Colonic mucosa (tissue), 4 donors: Measurements from ENCODE around the gene ITGA3. TPM values are rescaled to one million over a fixed set of nuclear protein-coding genes. Genes with fewer than 3 reads are reported as not detected.

Source experiments
- DNase-seq: peaks from one replicate; pipeline ENCODE4 v3.0.0-alpha.2; 2020
- H3K27ac ChIP-seq: fragments of 200-600 bp; one replicate; pipeline ENCODE4 v1.8.0; 2021
- H3K27me3 ChIP-seq: fragments of 200-600 bp; one replicate; pipeline ENCODE4 v1.8.0; 2021
- H3K36me3 ChIP-seq: fragments of 200-600 bp; one replicate; pipeline ENCODE4 v1.8.0; 2021
- H3K4me1 ChIP-seq: fragments of 200-600 bp; one replicate; pipeline ENCODE4 v1.8.0; 2021; ENCODE audit warnings: mild to moderate bottlenecking
- H3K4me3 ChIP-seq: fragments of 200-600 bp; one replicate; pipeline ENCODE4 v1.8.0; 2021
- H3K9ac ChIP-seq, 2 donors: one replicate each; pipeline ENCODE4 v1.7.0; 2013; ENCODE audit warnings: control low read depth in 2 of 2, low read depth in 2 of 2, low read length in 2 of 2
- H3K9me3 ChIP-seq: fragments of 200-600 bp; one replicate; pipeline ENCODE4 v1.8.0; 2021
- intact Hi-C: fragments of 100-400 bp; cut with DNase I; formaldehyde crosslinking; loops from one replicate; pipeline ENCODE4 v1.14.1; 2022
- total RNA-seq, 2 donors: library from RNA; stranded (reverse); fragmentation: NEBNext Ultra II Directional in 1 of 2; extraction: Animal tissue kit (Norgen Biotek cat#: 25700) in 1 of 2; gene quantifications; one replicate each; pipeline ENCODE4 v1.2.1, GENCODE V29; 2021
- TF ChIP-seq, protein P1 (sequence below): fragments of 200-600 bp; IDR thresholded peaks from one replicate; pipeline ENCODE4 v1.8.0; 2022; ENCODE audit warnings: antibody characterized with exemption, mild to moderate bottlenecking
- donor health status: healthy.
- donor health status: DM: no; HTN: no; CAD: no.
- donor health status: DM: no; HTN: no; CAD: no.

Gene ITGA3
- total RNA-seq, 2 donors from 2014 or later: 111 to 116 TPM

DNA sequence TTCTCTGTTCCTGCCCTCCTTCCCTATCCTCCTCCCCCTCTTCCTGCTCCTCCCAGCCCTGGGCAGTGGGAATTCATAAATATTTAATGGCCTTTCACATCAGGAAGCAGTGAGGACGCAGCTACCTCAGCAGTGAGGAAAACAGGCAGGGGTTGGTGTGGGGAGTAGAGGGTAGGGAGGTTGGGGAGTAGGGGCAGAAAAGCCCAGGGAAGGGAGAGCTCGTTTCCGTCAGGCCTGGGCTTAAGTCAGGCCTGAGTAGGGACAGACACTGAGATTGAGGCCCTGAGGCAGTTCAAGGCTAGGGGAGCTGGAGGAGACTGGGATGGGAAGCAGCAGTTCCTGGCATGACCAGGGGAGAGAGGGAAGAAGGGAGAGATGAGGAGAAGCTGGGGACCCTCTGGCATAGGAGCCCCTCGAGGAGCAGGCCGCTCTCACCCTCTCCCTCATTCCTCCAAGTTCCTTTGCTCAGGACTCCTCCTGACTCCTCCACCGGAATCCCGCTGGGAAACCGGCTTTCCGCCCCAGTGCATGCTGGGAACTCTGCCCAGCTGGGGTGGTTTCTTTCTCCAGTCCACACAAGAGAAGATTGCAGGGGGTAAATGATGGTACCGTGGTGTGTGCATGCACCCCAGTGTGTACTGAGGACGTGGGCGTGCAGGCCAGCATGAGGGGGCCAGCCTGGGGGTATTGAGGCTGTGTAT is 67.9 kb downstream of the ITGA3 start:
- H3K4me3 ChIP-seq: no peak overlapping the region
- intact Hi-C loops: no loop called here
- peak overlapping the region in 1 of 2 donors; percentile 49 for H3K9ac ChIP-seq
- no peaks in the 10 kb centered on the region for H3K36me3 ChIP-seq
- peaks cover 2% of the 10 kb centered on the region for H3K4me1 ChIP-seq
- H3K27me3 ChIP-seq: peaks cover 4% of the 10 kb centered on the region
- H3K27ac ChIP-seq: no peak overlapping the region
- DNase-seq: no peak
- TF ChIP-seq, protein P1, sequence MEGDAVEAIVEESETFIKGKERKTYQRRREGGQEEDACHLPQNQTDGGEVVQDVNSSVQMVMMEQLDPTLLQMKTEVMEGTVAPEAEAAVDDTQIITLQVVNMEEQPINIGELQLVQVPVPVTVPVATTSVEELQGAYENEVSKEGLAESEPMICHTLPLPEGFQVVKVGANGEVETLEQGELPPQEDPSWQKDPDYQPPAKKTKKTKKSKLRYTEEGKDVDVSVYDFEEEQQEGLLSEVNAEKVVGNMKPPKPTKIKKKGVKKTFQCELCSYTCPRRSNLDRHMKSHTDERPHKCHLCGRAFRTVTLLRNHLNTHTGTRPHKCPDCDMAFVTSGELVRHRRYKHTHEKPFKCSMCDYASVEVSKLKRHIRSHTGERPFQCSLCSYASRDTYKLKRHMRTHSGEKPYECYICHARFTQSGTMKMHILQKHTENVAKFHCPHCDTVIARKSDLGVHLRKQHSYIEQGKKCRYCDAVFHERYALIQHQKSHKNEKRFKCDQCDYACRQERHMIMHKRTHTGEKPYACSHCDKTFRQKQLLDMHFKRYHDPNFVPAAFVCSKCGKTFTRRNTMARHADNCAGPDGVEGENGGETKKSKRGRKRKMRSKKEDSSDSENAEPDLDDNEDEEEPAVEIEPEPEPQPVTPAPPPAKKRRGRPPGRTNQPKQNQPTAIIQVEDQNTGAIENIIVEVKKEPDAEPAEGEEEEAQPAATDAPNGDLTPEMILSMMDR: no peak
- H3K9me3 ChIP-seq: no peaks in the 10 kb centered on the region

DNA sequence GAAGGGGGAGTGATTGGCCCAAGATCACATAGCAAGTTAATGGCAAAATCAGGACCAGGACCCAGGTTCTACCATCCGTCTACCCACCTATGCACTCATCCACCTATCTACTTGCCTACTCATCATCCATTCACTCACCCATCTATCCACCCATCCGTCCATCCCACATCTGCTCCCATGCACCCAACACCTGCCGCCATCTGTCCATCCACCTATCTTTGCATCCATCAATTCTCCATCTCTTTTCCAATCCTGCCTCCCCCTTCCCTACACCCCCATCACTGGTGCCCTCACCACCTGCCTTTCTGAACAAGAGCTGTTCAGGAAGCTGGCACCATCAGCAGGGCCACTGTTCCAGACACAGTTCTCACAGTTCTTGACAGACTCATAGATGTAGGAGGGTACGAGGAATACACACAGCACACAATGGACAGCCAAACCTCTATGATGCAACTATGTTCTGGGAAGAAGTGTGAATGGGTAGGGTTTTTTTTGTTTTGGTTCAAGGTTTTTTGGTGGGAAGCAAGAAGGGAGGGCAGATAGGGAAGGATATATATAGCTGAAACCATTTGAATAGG is 69.6 kb downstream of the ITGA3 start:
- no peak for DNase-seq
- Histone ChIP-seq H3K27ac (no peak overlapping the region), H3K9ac (no peak overlapping the region), H3K36me3 (no peaks in the 10 kb centered on the region), H3K27me3 (peaks cover 16% of the 10 kb centered on the region), H3K4me1 (peaks cover 10% of the 10 kb centered on the region), H3K9me3 (no peaks in the 10 kb centered on the region), H3K4me3 (no peak overlapping the region)
- TF ChIP-seq, protein P1: no peak
- intact Hi-C loops: no loop called here

GRCh38 chr17:50127697-50128361 is 71.9 kb downstream of the ITGA3 start:
- H3K27ac ChIP-seq: no peak overlapping the region
- no peaks in the 10 kb centered on the region for H3K9me3 ChIP-seq
- peaks cover 10% of the 10 kb centered on the region for H3K4me1 ChIP-seq
- no peak overlapping the region for H3K9ac ChIP-seq
- no peaks in the 10 kb centered on the region for H3K36me3 ChIP-seq
- H3K27me3 ChIP-seq: peaks cover 16% of the 10 kb centered on the region
- intact Hi-C loops: no loop called here
- no peak overlapping the region for H3K4me3 ChIP-seq
- TF ChIP-seq, protein P1: no peak
- DNase-seq: no peak

DNA sequence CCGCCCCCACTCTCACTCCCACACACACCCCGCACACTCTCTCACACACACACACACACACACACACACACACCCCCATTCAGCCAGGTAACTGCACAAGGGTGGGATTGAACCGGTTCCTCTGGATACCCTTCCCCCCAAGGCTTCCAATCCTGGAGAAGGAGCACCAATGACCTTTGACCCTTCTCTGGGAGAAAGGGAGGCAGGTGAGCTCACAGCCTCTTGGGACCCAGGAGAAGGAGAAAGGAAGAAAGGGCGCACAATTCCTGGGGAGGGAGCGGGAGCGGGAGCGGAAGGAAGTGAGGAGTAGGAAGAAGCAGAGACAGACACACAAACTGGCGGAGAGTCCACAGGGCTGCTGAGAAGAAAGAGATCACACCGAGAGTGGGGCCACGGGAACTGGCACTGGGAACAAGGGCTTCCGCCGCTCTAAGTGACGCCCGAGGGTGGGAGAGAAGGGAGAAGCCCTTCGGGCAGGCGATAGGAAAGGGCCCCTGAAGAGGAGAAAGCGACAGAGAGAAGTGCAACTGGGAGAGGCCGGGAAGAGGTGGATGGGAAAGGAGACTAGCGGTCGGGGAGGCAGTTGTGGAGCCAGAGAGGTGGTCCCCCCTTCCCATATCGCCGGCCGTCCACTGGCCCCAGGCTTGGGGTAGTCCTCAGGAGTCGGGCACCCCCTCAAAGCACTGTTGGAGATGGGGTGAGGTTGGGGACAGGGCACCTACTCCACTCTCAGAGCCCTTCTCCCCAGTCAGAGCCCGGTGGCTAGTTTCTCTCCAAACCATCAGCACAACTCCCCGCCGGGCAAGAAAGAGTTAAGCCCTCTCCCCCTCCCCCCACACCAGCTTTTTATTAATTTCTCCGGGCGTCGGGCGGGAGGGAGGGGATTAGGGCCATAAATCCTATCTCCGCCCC is 72.8 kb downstream of the ITGA3 start:
- peaks cover 16% of the 10 kb centered on the region for H3K27me3 ChIP-seq
- H3K36me3 ChIP-seq: no peaks in the 10 kb centered on the region
- peak overlapping the region; percentile 33 for H3K4me3 ChIP-seq
- no peak for DNase-seq
- no peaks in the 10 kb centered on the region for H3K9me3 ChIP-seq
- TF ChIP-seq, protein P1: no peak
- intact Hi-C loops: no loop called here
- H3K9ac ChIP-seq: peak overlapping the region in 1 of 2 donors; percentile 67
- H3K27ac ChIP-seq: no peak overlapping the region
- peaks cover 10% of the 10 kb centered on the region for H3K4me1 ChIP-seq

DNA sequence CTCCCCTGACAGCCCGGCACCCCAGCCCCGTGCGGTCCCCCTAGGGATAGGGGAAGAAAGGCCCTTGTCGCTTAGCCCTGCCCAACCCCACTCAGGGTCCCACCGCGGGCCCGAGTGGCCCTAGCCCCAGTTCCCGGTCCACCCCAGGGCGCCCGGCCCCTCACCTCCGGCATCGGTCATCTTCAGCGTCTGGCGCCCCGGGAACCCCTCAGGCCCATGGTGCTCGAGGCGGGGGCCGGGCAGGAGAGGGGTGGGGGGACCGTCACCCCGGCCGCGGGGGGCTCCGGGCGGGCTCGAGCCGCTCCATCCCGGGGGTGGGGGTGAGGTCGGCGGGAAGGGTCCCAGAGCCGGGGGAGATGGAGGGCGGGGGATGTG is 73.4 kb downstream of the ITGA3 start:
- H3K27me3 ChIP-seq: peaks cover 16% of the 10 kb centered on the region
- H3K27ac ChIP-seq: no peak overlapping the region
- no peak for DNase-seq
- peak overlapping the region; percentile 33 for H3K4me3 ChIP-seq
- TF ChIP-seq, protein P1: no peak
- intact Hi-C loops: no loop called here
- no peaks in the 10 kb centered on the region for H3K9me3 ChIP-seq
- H3K36me3 ChIP-seq: no peaks in the 10 kb centered on the region
- H3K4me1 ChIP-seq: peaks cover 10% of the 10 kb centered on the region
- no peak overlapping the region for H3K9ac ChIP-seq
